ENCODE measurements around the gene F10.

DNA sequence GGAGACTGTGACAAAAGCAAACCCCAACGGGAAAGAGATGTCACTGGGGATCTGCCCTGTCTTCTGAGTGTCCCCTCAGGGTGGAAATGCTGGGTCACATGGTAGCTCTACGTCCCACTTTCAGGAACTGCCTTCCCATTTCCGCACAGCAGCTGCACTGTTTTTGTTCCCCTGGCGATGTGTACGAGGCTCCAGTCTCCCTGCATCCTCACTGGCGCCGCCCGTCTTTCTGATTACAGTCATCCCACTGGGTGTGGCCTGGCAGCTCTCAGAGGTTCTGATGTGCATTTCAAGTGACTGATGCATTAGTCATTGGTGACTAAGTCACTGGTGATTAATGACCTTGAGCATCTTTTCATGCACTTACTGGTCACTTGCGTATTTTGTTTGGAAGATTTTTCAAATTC, 64.7 kb downstream of the F10 start:
- TF ChIP-seq POLR2A (IDR thresholded peaks at IDR 0.05; ENCODE audit: low read depth, low read length) (no peak), TAF1 (IDR thresholded peaks at IDR 0.05; ENCODE audit: borderline replicate concordance, low read depth, low read length) (no peak), POLR2AphosphoS5 (IDR thresholded peaks at IDR 0.05; ENCODE audit: low read depth, low read length) (no peak)
